ENCODE measurements around the gene CACNB2.

DNA sequence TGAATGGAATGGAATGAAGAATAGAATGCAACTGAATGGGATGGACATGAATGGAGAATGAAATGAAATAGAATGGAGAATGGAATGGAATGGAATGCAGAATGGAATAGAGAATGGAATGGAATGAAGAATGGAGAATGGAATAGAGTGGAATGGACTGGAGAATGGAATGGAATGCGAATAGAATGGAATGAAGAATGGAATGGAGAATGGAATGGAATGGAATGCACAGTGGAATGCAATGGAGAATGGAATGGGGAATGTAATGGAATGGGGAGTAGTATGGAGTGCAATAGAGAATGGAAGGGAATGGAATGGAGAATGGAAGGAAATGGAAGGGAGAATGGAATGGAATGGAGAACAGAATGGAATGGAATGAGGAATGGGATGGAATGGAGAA is 417.7 kb downstream of the CACNB2 start:
- TF ChIP-seq CTCF (conservative IDR thresholded peaks at IDR 0.05; ENCODE audit: low read depth, low read length) (no peak), EZH2 (IDR thresholded peaks at IDR 0.05; ENCODE audit: borderline replicate concordance, low read depth, low read length, poor library complexity, severe bottlenecking) (no peak)
